NT2/D1 (cell line): ENCODE results near the gene RGMA.

Source experiments
- SUZ12 ChIP-seq: IDR thresholded peaks from 2 replicates; pipeline ENCODE4 v1.6.1; 2011; ENCODE audit not compliant: insufficient read length, insufficient read depth; ENCODE audit errors: extremely low read depth
- YY1 ChIP-seq: IDR thresholded peaks from 2 replicates; pipeline ENCODE4 v1.6.1; 2011; ENCODE audit not compliant: insufficient read length, insufficient read depth
- ZNF274 ChIP-seq: IDR thresholded peaks from 2 replicates; pipeline ENCODE4 v1.6.1; 2011; ENCODE audit warnings: mild to moderate bottlenecking, low read depth, low read length

- TF ChIP-seq ZNF274 (no peak), YY1 (no peak), SUZ12 (no peak)
Measured at GRCh38 chr15:93068581-93069199, 20.3 kb downstream of the RGMA start.
